Measurements from ENCODE around the gene NFATC4. TPM values are rescaled to one million over a fixed set of nuclear protein-coding genes. Genes with fewer than 3 reads are reported as not detected.

The NFATC4 gene
- polyA plus RNA-seq, 1 donor from 2014 or later, result 0.22 TPM

DNA sequence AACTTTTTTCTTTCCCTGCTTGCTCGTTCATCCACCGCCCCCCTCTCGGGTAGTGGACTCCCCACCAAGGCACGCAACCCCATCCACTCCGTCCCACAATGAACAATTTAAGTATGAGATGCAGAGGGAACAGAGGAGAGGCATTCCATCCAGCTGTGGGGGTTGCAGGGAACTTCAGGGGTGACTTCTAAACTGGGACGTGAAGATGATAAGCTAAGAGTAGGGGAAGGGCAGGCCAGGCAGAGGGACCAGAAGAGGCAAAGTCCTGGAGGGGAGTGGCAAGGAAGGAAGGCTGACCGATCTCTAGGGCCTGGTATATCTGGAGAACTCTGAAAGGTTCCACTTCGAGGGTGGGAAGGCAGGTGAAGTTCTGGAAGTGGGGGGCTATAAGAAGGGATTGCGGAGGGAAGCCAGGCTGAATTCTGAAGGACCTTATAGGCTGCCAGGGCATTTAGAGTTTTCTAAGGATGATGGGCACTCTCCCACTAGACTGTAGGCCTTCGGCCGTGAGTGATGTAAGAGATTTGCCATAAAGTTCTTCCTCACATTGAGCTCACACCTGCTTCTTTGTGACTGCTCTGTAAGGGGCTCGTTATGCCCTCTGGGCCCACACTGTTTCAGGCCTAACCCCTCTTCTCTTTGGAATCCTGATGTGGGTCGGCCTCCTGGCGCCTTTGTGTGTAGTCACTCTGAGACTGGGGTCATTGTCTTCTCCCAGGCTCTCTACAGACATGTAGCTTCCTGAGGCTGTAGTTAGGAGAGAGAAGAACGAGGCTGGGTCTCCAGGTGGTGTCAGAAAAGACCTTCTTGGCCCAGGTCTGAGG is 12.1 kb downstream of the NFATC4 start:
- Histone ChIP-seq H4K20me1 (ENCODE audit: insufficient read depth) (no peaks in the 10 kb centered on the region), H3K27ac (ENCODE audit: low read length) (no peak overlapping the region), H3K9me2 (ENCODE audit: insufficient read depth, low read length) (no peaks in the 10 kb centered on the region), H3K79me2 (replicated peaks; ENCODE audit: insufficient read depth, low read length) (no peaks in the 10 kb centered on the region), H2AFZ (ENCODE audit: low read depth, low read length) (no peak overlapping the region), H3K27me3 (ENCODE audit: insufficient read depth, low read depth, low read length) (no peaks in the 10 kb centered on the region), H3K9ac (ENCODE audit: low read length) (no peak overlapping the region), H3K4me3 (ENCODE audit: low read length) (no peak overlapping the region), H3K4me2 (ENCODE audit: low read length) (no peak overlapping the region), H3K36me3 (ENCODE audit: insufficient read depth, low read length) (no peaks in the 10 kb centered on the region), H3F3A (ENCODE audit: insufficient read depth, low read length, poor library complexity, severe bottlenecking) (no peaks in the 10 kb centered on the region), H3K9me3 (ENCODE audit: low read length) (no peaks in the 10 kb centered on the region)
- TF ChIP-seq SMC3 (conservative IDR thresholded peaks at IDR 0.05; ENCODE audit: poor library complexity) (no peak), TAF1 (IDR thresholded peaks at IDR 0.05; ENCODE audit: low read depth) (no peak), EP300 (conservative IDR thresholded peaks at IDR 0.05; ENCODE audit: poor library complexity, severe bottlenecking) (no peak), RAD21 (conservative IDR thresholded peaks at IDR 0.05) (no peak), MXI1 (conservative IDR thresholded peaks at IDR 0.05; ENCODE audit: poor library complexity, severe bottlenecking) (no peak), EZH2 (IDR thresholded peaks at IDR 0.05; ENCODE audit: borderline replicate concordance, insufficient read depth, low read length, poor library complexity, severe bottlenecking) (no peak), POLR2AphosphoS5 (IDR thresholded peaks at IDR 0.05) (no peak)
- TF ChIP-seq, protein P1, sequence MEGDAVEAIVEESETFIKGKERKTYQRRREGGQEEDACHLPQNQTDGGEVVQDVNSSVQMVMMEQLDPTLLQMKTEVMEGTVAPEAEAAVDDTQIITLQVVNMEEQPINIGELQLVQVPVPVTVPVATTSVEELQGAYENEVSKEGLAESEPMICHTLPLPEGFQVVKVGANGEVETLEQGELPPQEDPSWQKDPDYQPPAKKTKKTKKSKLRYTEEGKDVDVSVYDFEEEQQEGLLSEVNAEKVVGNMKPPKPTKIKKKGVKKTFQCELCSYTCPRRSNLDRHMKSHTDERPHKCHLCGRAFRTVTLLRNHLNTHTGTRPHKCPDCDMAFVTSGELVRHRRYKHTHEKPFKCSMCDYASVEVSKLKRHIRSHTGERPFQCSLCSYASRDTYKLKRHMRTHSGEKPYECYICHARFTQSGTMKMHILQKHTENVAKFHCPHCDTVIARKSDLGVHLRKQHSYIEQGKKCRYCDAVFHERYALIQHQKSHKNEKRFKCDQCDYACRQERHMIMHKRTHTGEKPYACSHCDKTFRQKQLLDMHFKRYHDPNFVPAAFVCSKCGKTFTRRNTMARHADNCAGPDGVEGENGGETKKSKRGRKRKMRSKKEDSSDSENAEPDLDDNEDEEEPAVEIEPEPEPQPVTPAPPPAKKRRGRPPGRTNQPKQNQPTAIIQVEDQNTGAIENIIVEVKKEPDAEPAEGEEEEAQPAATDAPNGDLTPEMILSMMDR (IDR thresholded peaks at IDR 0.05; ENCODE audit: poor library complexity, severe bottlenecking), result no peak
- TF ChIP-seq, protein P2, sequence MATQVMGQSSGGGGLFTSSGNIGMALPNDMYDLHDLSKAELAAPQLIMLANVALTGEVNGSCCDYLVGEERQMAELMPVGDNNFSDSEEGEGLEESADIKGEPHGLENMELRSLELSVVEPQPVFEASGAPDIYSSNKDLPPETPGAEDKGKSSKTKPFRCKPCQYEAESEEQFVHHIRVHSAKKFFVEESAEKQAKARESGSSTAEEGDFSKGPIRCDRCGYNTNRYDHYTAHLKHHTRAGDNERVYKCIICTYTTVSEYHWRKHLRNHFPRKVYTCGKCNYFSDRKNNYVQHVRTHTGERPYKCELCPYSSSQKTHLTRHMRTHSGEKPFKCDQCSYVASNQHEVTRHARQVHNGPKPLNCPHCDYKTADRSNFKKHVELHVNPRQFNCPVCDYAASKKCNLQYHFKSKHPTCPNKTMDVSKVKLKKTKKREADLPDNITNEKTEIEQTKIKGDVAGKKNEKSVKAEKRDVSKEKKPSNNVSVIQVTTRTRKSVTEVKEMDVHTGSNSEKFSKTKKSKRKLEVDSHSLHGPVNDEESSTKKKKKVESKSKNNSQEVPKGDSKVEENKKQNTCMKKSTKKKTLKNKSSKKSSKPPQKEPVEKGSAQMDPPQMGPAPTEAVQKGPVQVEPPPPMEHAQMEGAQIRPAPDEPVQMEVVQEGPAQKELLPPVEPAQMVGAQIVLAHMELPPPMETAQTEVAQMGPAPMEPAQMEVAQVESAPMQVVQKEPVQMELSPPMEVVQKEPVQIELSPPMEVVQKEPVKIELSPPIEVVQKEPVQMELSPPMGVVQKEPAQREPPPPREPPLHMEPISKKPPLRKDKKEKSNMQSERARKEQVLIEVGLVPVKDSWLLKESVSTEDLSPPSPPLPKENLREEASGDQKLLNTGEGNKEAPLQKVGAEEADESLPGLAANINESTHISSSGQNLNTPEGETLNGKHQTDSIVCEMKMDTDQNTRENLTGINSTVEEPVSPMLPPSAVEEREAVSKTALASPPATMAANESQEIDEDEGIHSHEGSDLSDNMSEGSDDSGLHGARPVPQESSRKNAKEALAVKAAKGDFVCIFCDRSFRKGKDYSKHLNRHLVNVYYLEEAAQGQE (IDR thresholded peaks at IDR 0.05; ENCODE audit: borderline replicate concordance), result no peak

DNA sequence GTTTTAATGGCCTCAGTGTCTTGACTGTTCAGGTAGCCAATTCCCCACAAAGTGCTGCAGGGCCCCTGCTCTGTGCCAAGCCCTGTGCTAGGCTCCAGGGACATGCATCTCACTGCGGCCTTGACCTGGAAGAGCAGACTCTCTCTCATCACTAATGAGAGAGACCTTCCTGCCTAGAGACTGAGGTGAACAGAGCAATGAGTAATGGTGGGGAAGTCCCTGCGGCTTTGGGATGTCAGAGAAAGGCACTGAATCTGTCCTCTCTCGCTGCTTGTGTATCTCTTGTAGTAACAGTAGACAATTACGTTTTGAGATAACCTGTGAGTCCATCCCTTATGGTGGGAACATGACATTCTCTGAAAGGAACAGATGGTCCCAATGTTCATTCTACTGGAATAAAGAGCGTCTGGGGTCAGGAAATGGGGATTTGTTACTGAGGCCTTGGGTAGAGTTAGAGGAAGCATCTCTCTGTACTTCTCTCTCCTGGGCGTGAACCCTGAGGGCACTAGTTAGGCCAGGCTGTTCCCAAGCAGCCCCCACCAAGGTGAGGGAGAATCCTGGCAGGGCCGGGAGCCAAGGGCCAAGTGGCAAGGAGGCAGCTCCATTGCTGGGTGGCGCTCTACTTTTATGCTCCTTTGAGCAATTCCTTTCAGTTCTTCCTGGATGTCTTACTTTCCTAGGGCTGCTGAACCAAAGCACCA is 13.5 kb downstream of the NFATC4 start:
- TF ChIP-seq, protein P1 (IDR thresholded peaks at IDR 0.05; ENCODE audit: poor library complexity, severe bottlenecking), result no peak
- TF ChIP-seq, protein P2 (IDR thresholded peaks at IDR 0.05; ENCODE audit: borderline replicate concordance), result no peak
- no peak for TF ChIP-seq EZH2 (IDR thresholded peaks at IDR 0.05; ENCODE audit: borderline replicate concordance, insufficient read depth, low read length, poor library complexity, severe bottlenecking)
- TF ChIP-seq POLR2AphosphoS5 (IDR thresholded peaks at IDR 0.05), result no peak
- Histone ChIP-seq H3K79me2 (replicated peaks; ENCODE audit: insufficient read depth, low read length) (no peaks in the 10 kb centered on the region), H3K27me3 (ENCODE audit: insufficient read depth, low read depth, low read length) (no peaks in the 10 kb centered on the region), H3K27ac (ENCODE audit: low read length) (no peak overlapping the region), H3K9me3 (ENCODE audit: low read length) (no peaks in the 10 kb centered on the region), H3F3A (ENCODE audit: insufficient read depth, low read length, poor library complexity, severe bottlenecking) (no peaks in the 10 kb centered on the region), H3K4me3 (ENCODE audit: low read length) (no peak overlapping the region), H2AFZ (ENCODE audit: low read depth, low read length) (no peak overlapping the region), H3K36me3 (ENCODE audit: insufficient read depth, low read length) (no peaks in the 10 kb centered on the region), H4K20me1 (ENCODE audit: insufficient read depth) (no peaks in the 10 kb centered on the region), H3K9ac (ENCODE audit: low read length) (no peak overlapping the region), H3K9me2 (ENCODE audit: insufficient read depth, low read length) (no peaks in the 10 kb centered on the region), H3K4me2 (ENCODE audit: low read length) (no peak overlapping the region)

Data from neural cell (in vitro differentiated cells).